Suppressor macrophage treated with lipopolysaccharide for 4 hours (primary cell): Measurements from ENCODE around the gene SP4.

Experiments used
- DNase-seq: peaks from one replicate; pipeline ENCODE4 v3.0.0-alpha.2; 2020

The SP4 gene

GRCh38 chr7:21427871-21428658 lies at the start of gene SP4:
Gene SP4 (plus strand): TSS chr7:21428083. CDS start chr7:21428252, 169 bp downstream.
- DNase-seq, result peak; percentile 97

- DNase-seq, result no peak
These were observed 44.4 kb upstream of the SP4 start for GRCh38 chr7:21383227-21384220.

- DNase-seq, result no peak
These were observed 33.9 kb upstream of the SP4 start for GRCh38 chr7:21393937-21394336.

- DNase-seq, result no peak
These were observed 25.9 kb upstream of the SP4 start for GRCh38 chr7:21401944-21402343.

GRCh38 chr7:21407796-21408480 lies 19.9 kb upstream of the SP4 start:
- DNase-seq, result no peak

GRCh38 chr7:21408481-21408820 lies 19.4 kb upstream of the SP4 start:
- DNase-seq, result no peak

- DNase-seq, result no peak
These were observed 15.5 kb upstream of the SP4 start for GRCh38 chr7:21412410-21412851.

GRCh38 chr7:21412957-21413356 lies 14.9 kb upstream of the SP4 start:
- DNase-seq, result no peak

- DNase-seq, result no peak
These were observed 14.4 kb upstream of the SP4 start for GRCh38 chr7:21413502-21413901.

- no peak for DNase-seq
These were observed 13.0 kb upstream of the SP4 start for GRCh38 chr7:21414795-21415393.

- no peak for DNase-seq
These were observed 10.2 kb upstream of the SP4 start for GRCh38 chr7:21417647-21418046.

- no peak for DNase-seq
These were observed 5.1 kb upstream of the SP4 start for GRCh38 chr7:21422751-21423150.

GRCh38 chr7:21425290-21425689 lies 2.6 kb upstream of the SP4 start:
- no peak for DNase-seq

GRCh38 chr7:21426286-21427181 lies 1.3 kb upstream of the SP4 start:
- peak; percentile 15 for DNase-seq

- peak; percentile 99 for DNase-seq
These were observed 557 bp upstream of the SP4 start for GRCh38 chr7:21427182-21427870.

GRCh38 chr7:21428659-21428941 lies 717 bp downstream of the SP4 start:
- DNase-seq, result no peak

- no peak for DNase-seq
These were observed 1.1 kb downstream of the SP4 start for GRCh38 chr7:21429021-21429420.

GRCh38 chr7:21429786-21430574 lies 2.1 kb downstream of the SP4 start:
- no peak for DNase-seq

- no peak for DNase-seq
These were observed 2.7 kb downstream of the SP4 start for GRCh38 chr7:21430575-21430954.

- DNase-seq, result no peak
These were observed 15.4 kb downstream of the SP4 start for GRCh38 chr7:21443149-21443841.
